OCI-LY7 (cell line): Measurements from ENCODE around the gene ALK. TPM values are rescaled to one million over a fixed set of nuclear protein-coding genes. Genes with fewer than 3 reads are reported as not detected.

Experiments
- BruUV-seq: library from RNA; stranded (reverse); fragments of 400-500 nt; replicated peaks from 2 replicates; lab custom pipeline; 2021; lab: Mats Ljungman, UMichigan
- CTCF ChIA-PET: fragments of 300-600 bp; sonication (Branson Sonifier 250); formaldehyde crosslinking; loops from one replicate; lab custom pipeline; 2022; ENCODE audit warnings: antibody characterized with exemption; ENCODE audit not compliant: unreplicated experiment; lab: Charles Lee
- POLR2A ChIA-PET: fragments of 300-600 bp; sonication (Branson Sonifier 250); formaldehyde crosslinking; loops from one replicate; lab custom pipeline; 2022; ENCODE audit warnings: antibody characterized with exemption; lab: Charles Lee
- DNase-seq: peaks from one replicate; pipeline ENCODE4 v3.0.0-alpha.2; 2015; ENCODE audit warnings: low spot score
- H2AFZ ChIP-seq: fragments of 200-600 bp; sonication (generic), shearing (Covaris generic); 2 replicates; pipeline ENCODE4 v1.6.1; 2014; ENCODE audit warnings: mild to moderate bottlenecking, antibody characterized with exemption, low read length, moderate library complexity
- H3K27ac ChIP-seq: fragments of 200-600 bp; sonication (generic); 2 replicates; pipeline ENCODE4 v1.5.1; 2014; ENCODE audit warnings: mixed run types, low read depth, mild to moderate bottlenecking, moderate library complexity, low read length, inconsistent platforms; ENCODE audit not compliant: poor library complexity, severe bottlenecking
- H3K36me3 ChIP-seq: fragments of 200-600 bp; sonication (generic); 2 replicates; pipeline ENCODE4 v1.6.1; 2014; ENCODE audit warnings: mild to moderate bottlenecking, antibody characterized with exemption, low read length, moderate library complexity, mixed read lengths; ENCODE audit not compliant: insufficient read depth
- H3K4me1 ChIP-seq: fragments of 200-600 bp; sonication (generic); 2 replicates; pipeline ENCODE4 v1.5.1; 2014; ENCODE audit warnings: mild to moderate bottlenecking, low read length; ENCODE audit not compliant: insufficient read depth, poor library complexity, severe bottlenecking
- H3K4me2 ChIP-seq: fragments of 200-600 bp; sonication (generic); 2 replicates; pipeline ENCODE4 v1.6.1; 2014; ENCODE audit warnings: mild to moderate bottlenecking, low read length
- H3K4me3 ChIP-seq: fragments of 200-600 bp; sonication (generic); 2 replicates; pipeline ENCODE4 v1.5.1; 2014; ENCODE audit warnings: mild to moderate bottlenecking, low read depth, low read length; ENCODE audit not compliant: poor library complexity, severe bottlenecking
- H3K79me2 ChIP-seq: fragments of 200-600 bp; sonication (generic); 2 replicates; pipeline ENCODE4 v1.6.1; 2016; ENCODE audit warnings: low read depth, mild to moderate bottlenecking, low read length, moderate library complexity, mixed read lengths; ENCODE audit not compliant: insufficient read depth
- H3K9me2 ChIP-seq: fragments of 200-600 bp; sonication (generic); 2 replicates; pipeline ENCODE4 v1.6.1; 2016; ENCODE audit warnings: mild to moderate bottlenecking, low read length, mixed read lengths; ENCODE audit not compliant: insufficient read depth
- H3K9me3 ChIP-seq: fragments of 200-600 bp; sonication (generic); 2 replicates; pipeline ENCODE4 v1.6.1; 2014; ENCODE audit warnings: mild to moderate bottlenecking, mixed run types, low read length, mixed read lengths
- H4K20me1 ChIP-seq: fragments of 200-600 bp; sonication (generic); 2 replicates; pipeline ENCODE4 v1.6.1; 2014; ENCODE audit warnings: mild to moderate bottlenecking, antibody characterized with exemption, low read length, moderate library complexity, mixed read lengths; ENCODE audit not compliant: insufficient read depth
- EZH2phosphoT487 ChIP-seq: fragments of 200-600 bp; sonication (generic); IDR thresholded peaks from 2 replicates; pipeline ENCODE4 v1.6.1; 2018; ENCODE audit warnings: low read depth, borderline replicate concordance, mild to moderate bottlenecking, mixed run types, antibody characterized with exemption, low read length, moderate library complexity, mixed read lengths
- intact Hi-C: fragments of 100-400 bp; cut with micrococcal nuclease; formaldehyde crosslinking; loops from one replicate; pipeline ENCODE4 v1.10.0; 2022; ENCODE audit not compliant: unreplicated experiment
- total RNA-seq, 2 experiments: library from RNA; depleted of rRNA in 1 of 2; stranded (reverse); fragments of >200 nt in 1 of 2; shearing (Covaris generic) in 1 of 2; gene quantifications; 2 replicates each; pipeline ENCODE4 v1.2.3, GENCODE V29; 2014 to 2022
- TF ChIP-seq, protein P1 (sequence below): fragments of 200-600 bp; sonication (generic); conservative IDR thresholded peaks from 2 replicates; pipeline ENCODE4 v1.5.1; 2014; ENCODE audit warnings: mild to moderate bottlenecking, antibody characterized with exemption, low read length, moderate library complexity, mixed read lengths

Gene ALK
- total RNA-seq, 2 experiments from 2014 or later = 0.09 TPM; not detected in 1

DNA sequence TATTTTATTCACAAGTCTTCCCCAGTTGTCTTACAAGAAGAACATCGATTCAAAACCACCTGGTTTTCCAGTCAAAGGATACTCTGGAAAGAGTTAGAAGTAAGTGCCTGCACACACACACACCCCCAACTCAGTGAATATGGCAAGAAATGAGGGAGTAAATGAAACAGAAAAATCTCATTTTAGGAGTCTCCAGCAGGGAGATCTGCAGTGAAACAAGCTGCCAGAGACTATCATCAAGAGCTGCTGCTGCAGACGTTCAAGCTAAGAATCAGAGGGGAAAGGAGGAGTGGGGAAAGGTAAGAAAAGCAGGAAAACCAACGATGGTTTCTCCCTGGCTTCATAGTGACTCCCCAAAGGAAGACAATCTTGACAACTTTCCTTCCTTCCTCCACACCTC is 2.4 kb downstream of the ALK start:
- POLR2A ChIA-PET = no interaction called here
- H4K20me1 ChIP-seq = no peaks in the 10 kb centered on the region
- no peaks in the 10 kb centered on the region for H3K36me3 ChIP-seq
- no peak for TF ChIP-seq EZH2phosphoT487
- TF ChIP-seq, protein P1, sequence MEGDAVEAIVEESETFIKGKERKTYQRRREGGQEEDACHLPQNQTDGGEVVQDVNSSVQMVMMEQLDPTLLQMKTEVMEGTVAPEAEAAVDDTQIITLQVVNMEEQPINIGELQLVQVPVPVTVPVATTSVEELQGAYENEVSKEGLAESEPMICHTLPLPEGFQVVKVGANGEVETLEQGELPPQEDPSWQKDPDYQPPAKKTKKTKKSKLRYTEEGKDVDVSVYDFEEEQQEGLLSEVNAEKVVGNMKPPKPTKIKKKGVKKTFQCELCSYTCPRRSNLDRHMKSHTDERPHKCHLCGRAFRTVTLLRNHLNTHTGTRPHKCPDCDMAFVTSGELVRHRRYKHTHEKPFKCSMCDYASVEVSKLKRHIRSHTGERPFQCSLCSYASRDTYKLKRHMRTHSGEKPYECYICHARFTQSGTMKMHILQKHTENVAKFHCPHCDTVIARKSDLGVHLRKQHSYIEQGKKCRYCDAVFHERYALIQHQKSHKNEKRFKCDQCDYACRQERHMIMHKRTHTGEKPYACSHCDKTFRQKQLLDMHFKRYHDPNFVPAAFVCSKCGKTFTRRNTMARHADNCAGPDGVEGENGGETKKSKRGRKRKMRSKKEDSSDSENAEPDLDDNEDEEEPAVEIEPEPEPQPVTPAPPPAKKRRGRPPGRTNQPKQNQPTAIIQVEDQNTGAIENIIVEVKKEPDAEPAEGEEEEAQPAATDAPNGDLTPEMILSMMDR = no peak
- H3K4me3 ChIP-seq = no peak overlapping the region
- intact Hi-C loops = no loop called here
- H3K4me2 ChIP-seq = no peak overlapping the region
- BruUV-seq = no TSS peak
- H3K9me3 ChIP-seq = no peaks in the 10 kb centered on the region
- H3K4me1 ChIP-seq = no peaks in the 10 kb centered on the region
- no peaks in the 10 kb centered on the region for H3K79me2 ChIP-seq
- no peak overlapping the region for H2AFZ ChIP-seq
- DNase-seq = no peak
- no peaks in the 10 kb centered on the region for H3K9me2 ChIP-seq
- CTCF ChIA-PET = no interaction called here
- H3K27ac ChIP-seq = no peak overlapping the region

DNA sequence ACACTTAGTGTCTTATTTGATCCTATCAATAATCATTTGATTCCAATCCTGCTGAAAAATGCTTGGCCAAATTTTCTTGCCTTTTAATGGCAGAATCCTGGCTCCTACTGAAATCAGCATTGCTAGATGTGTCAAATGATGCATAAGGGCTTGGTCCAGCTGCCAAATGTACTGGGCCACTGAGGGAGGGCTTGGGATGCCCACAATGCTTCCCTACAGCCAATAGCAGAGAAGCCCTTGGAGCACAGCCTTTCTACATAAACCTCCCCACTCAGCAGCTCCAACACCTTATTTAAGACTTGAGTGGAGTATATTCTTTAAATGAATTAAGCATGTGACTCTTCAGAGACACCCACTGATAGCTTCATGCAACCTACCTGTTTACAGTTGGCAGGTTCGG is 3.6 kb downstream of the ALK start:
- intact Hi-C loops = no loop called here
- ChIA-PET CTCF (no interaction called here), POLR2A (no interaction called here)
- no peaks in the 10 kb centered on the region for H3K9me3 ChIP-seq
- no peaks in the 10 kb centered on the region for H3K9me2 ChIP-seq
- TF ChIP-seq EZH2phosphoT487 = no peak
- TF ChIP-seq, protein P1 = no peak
- H3K79me2 ChIP-seq = no peaks in the 10 kb centered on the region
- BruUV-seq = no TSS peak
- no peaks in the 10 kb centered on the region for H3K36me3 ChIP-seq
- H3K27ac ChIP-seq = no peak overlapping the region
- H3K4me2 ChIP-seq = no peak overlapping the region
- no peaks in the 10 kb centered on the region for H4K20me1 ChIP-seq
- H2AFZ ChIP-seq = no peak overlapping the region
- H3K4me1 ChIP-seq = no peaks in the 10 kb centered on the region
- no peak overlapping the region for H3K4me3 ChIP-seq
- DNase-seq = no peak

DNA sequence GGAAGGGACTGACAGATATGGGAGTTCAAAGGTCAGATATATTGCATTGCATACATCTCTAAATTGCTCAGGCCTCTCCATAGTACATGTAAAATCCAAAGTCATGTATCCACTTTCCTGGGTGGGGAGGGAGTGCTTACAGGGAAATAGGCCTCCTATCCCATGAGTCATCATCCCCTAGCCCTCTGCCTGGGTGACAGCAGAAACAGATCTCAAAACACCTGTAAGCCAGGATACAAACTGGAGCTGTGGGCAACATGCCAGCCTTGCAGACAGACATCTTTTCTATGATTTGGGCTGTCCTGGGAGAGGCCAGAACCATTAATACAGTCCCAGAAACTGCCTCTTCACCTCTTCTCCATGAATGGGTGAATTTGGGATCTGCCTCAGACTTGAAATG is 4.8 kb downstream of the ALK start:
- Histone ChIP-seq H4K20me1 (no peaks in the 10 kb centered on the region), H3K4me2 (no peak overlapping the region), H3K4me3 (no peak overlapping the region), H3K4me1 (no peaks in the 10 kb centered on the region), H2AFZ (no peak overlapping the region), H3K9me3 (no peaks in the 10 kb centered on the region), H3K79me2 (no peaks in the 10 kb centered on the region), H3K36me3 (no peaks in the 10 kb centered on the region), H3K27ac (no peak overlapping the region), H3K9me2 (no peaks in the 10 kb centered on the region)
- ChIA-PET POLR2A (no interaction called here), CTCF (no interaction called here)
- no TSS peak for BruUV-seq
- no peak for TF ChIP-seq EZH2phosphoT487
- TF ChIP-seq, protein P1 = no peak
- DNase-seq = no peak
- intact Hi-C loops = no loop called here
